Skeletal muscle satellite cell (primary cell): ENCODE data around the gene TMEM260. TPM values are rescaled to one million over a fixed set of nuclear protein-coding genes. Genes with fewer than 3 reads are reported as not detected.

Source experiments
- H3K27me3 ChIP-seq: 2 replicates; pipeline ENCODE4 v1.7.0; 2013; ENCODE audit warnings: low read length; ENCODE audit not compliant: control insufficient read depth, insufficient read depth
- H3K36me3 ChIP-seq: 2 replicates; pipeline ENCODE4 v1.7.0; 2013; ENCODE audit warnings: mild to moderate bottlenecking, control low read depth, low read length; ENCODE audit not compliant: insufficient read depth
- H3K4me1 ChIP-seq: 2 replicates; pipeline ENCODE4 v1.7.0; 2013; ENCODE audit warnings: low read length; ENCODE audit not compliant: control insufficient read depth, insufficient read depth
- H3K4me2 ChIP-seq: 2 replicates; pipeline ENCODE4 v1.7.0; 2013; ENCODE audit warnings: mild to moderate bottlenecking, low read length
- H3K4me3 ChIP-seq: 2 replicates; pipeline ENCODE4 v1.7.0; 2013; ENCODE audit warnings: low read length
- H3K9ac ChIP-seq: 2 replicates; pipeline ENCODE4 v1.7.0; 2013; ENCODE audit warnings: mild to moderate bottlenecking, low read depth, low read length, moderate library complexity
- H3K9me3 ChIP-seq: replicated peaks from 2 replicates; pipeline ENCODE4 v1.7.0; 2013; ENCODE audit warnings: mild to moderate bottlenecking, control low read depth, low read length
- total RNA-seq: library from RNA; depleted of rRNA; stranded (reverse); fragments of >200 nt; gene quantifications from 2 replicates; pipeline ENCODE4 v1.2.3, GENCODE V29; 2012; rRNA removed

Gene TMEM260
- total RNA-seq = 10.0 and 10.6 TPM in 2 replicates

- peaks cover 9% of the 10 kb centered on the region for H3K4me1 ChIP-seq
- peaks cover 12% of the 10 kb centered on the region for H3K27me3 ChIP-seq
- H3K9me3 ChIP-seq = no peaks in the 10 kb centered on the region
- peak within 1 kb of the TSS; percentile 95 for H3K4me3 ChIP-seq
- peak within 1 kb of the TSS; percentile 83 for H3K4me2 ChIP-seq
- no peaks in the 10 kb centered on the region for H3K36me3 ChIP-seq
- peak within 1 kb of the TSS; percentile 87 for H3K9ac ChIP-seq
Observed at GRCh38 chr14:56579345-56580220, at the start of gene TMEM260. TMEM260 (plus strand) TSS chr14:56579798; CDS start chr14:56579915, 117 bp downstream.

- H3K27me3 ChIP-seq = peaks cover 10% of the 10 kb centered on the region
- no peak overlapping the region for H3K4me2 ChIP-seq
- no peaks in the 10 kb centered on the region for H3K9me3 ChIP-seq
- H3K4me1 ChIP-seq = no peaks in the 10 kb centered on the region
- H3K9ac ChIP-seq = no peak overlapping the region
- H3K36me3 ChIP-seq = no peaks in the 10 kb centered on the region
- no peak overlapping the region for H3K4me3 ChIP-seq
Observed at GRCh38 chr14:56532546-56532945, 47.1 kb upstream of the TMEM260 start.

GRCh38 chr14:56534656-56535055 lies 44.9 kb upstream of the TMEM260 start:
- Histone ChIP-seq H3K4me3 (no peak overlapping the region), H3K4me1 (no peaks in the 10 kb centered on the region), H3K9ac (no peak overlapping the region), H3K9me3 (no peaks in the 10 kb centered on the region), H3K36me3 (no peaks in the 10 kb centered on the region), H3K4me2 (no peak overlapping the region), H3K27me3 (peaks cover 3% of the 10 kb centered on the region)

GRCh38 chr14:56539862-56540261 lies 39.7 kb upstream of the TMEM260 start:
- H3K4me2 ChIP-seq = no peak overlapping the region
- H3K9ac ChIP-seq = no peak overlapping the region
- H3K4me3 ChIP-seq = no peak overlapping the region
- no peaks in the 10 kb centered on the region for H3K9me3 ChIP-seq
- no peaks in the 10 kb centered on the region for H3K4me1 ChIP-seq
- peaks cover 3% of the 10 kb centered on the region for H3K27me3 ChIP-seq
- no peaks in the 10 kb centered on the region for H3K36me3 ChIP-seq

- no peaks in the 10 kb centered on the region for H3K4me1 ChIP-seq
- no peaks in the 10 kb centered on the region for H3K9me3 ChIP-seq
- no peak overlapping the region for H3K4me3 ChIP-seq
- H3K36me3 ChIP-seq = no peaks in the 10 kb centered on the region
- H3K27me3 ChIP-seq = peaks cover 9% of the 10 kb centered on the region
- H3K4me2 ChIP-seq = no peak overlapping the region
- H3K9ac ChIP-seq = no peak overlapping the region
Observed at GRCh38 chr14:56543436-56543835, 36.2 kb upstream of the TMEM260 start.

GRCh38 chr14:56549721-56550120 lies 29.9 kb upstream of the TMEM260 start:
- peaks cover 40% of the 10 kb centered on the region for H3K27me3 ChIP-seq
- H3K36me3 ChIP-seq = no peaks in the 10 kb centered on the region
- no peak overlapping the region for H3K9ac ChIP-seq
- H3K9me3 ChIP-seq = no peaks in the 10 kb centered on the region
- H3K4me1 ChIP-seq = no peaks in the 10 kb centered on the region
- H3K4me3 ChIP-seq = no peak overlapping the region
- H3K4me2 ChIP-seq = no peak overlapping the region

GRCh38 chr14:56552615-56553014 lies 27.0 kb upstream of the TMEM260 start:
- peaks cover 48% of the 10 kb centered on the region for H3K27me3 ChIP-seq
- H3K4me1 ChIP-seq = no peaks in the 10 kb centered on the region
- H3K9ac ChIP-seq = no peak overlapping the region
- H3K36me3 ChIP-seq = no peaks in the 10 kb centered on the region
- no peak overlapping the region for H3K4me2 ChIP-seq
- no peak overlapping the region for H3K4me3 ChIP-seq
- H3K9me3 ChIP-seq = no peaks in the 10 kb centered on the region

GRCh38 chr14:56554301-56554700 lies 25.3 kb upstream of the TMEM260 start:
- H3K4me2 ChIP-seq = no peak overlapping the region
- no peaks in the 10 kb centered on the region for H3K4me1 ChIP-seq
- H3K9ac ChIP-seq = no peak overlapping the region
- H3K27me3 ChIP-seq = peaks cover 48% of the 10 kb centered on the region
- no peaks in the 10 kb centered on the region for H3K9me3 ChIP-seq
- no peak overlapping the region for H3K4me3 ChIP-seq
- no peaks in the 10 kb centered on the region for H3K36me3 ChIP-seq

- Histone ChIP-seq H3K4me2 (no peak overlapping the region), H3K9me3 (no peaks in the 10 kb centered on the region), H3K4me1 (no peaks in the 10 kb centered on the region), H3K27me3 (peaks cover 33% of the 10 kb centered on the region), H3K36me3 (no peaks in the 10 kb centered on the region), H3K4me3 (no peak overlapping the region), H3K9ac (no peak overlapping the region)
Observed at GRCh38 chr14:56555921-56556570, 23.6 kb upstream of the TMEM260 start.

- H3K27me3 ChIP-seq = peaks cover 25% of the 10 kb centered on the region
- H3K9ac ChIP-seq = no peak overlapping the region
- no peaks in the 10 kb centered on the region for H3K4me1 ChIP-seq
Observed at GRCh38 chr14:56559182-56559581, 20.4 kb upstream of the TMEM260 start.

GRCh38 chr14:56561606-56562005 lies 18.0 kb upstream of the TMEM260 start:
- no peaks in the 10 kb centered on the region for H3K36me3 ChIP-seq
- H3K27me3 ChIP-seq = peaks cover 25% of the 10 kb centered on the region
- H3K9me3 ChIP-seq = no peaks in the 10 kb centered on the region
- H3K4me3 ChIP-seq = no peak overlapping the region
- no peaks in the 10 kb centered on the region for H3K4me1 ChIP-seq
- H3K4me2 ChIP-seq = no peak overlapping the region
- no peak overlapping the region for H3K9ac ChIP-seq

More at GRCh38 chr14:56559182-56559581, 20.4 kb upstream of the TMEM260 start:
- no peaks in the 10 kb centered on the region for H3K9me3 ChIP-seq
- H3K4me3 ChIP-seq = no peak overlapping the region
- H3K36me3 ChIP-seq = no peaks in the 10 kb centered on the region
- no peak overlapping the region for H3K4me2 ChIP-seq
